ENCODE measurements around the gene TCEA3. TPM values are rescaled to one million over a fixed set of nuclear protein-coding genes. Genes with fewer than 3 reads are reported as not detected.

Gene TCEA3
- total and polyA plus RNA-seq, 8 donors = 70.8 to 143 (median 116) TPM

DNA sequence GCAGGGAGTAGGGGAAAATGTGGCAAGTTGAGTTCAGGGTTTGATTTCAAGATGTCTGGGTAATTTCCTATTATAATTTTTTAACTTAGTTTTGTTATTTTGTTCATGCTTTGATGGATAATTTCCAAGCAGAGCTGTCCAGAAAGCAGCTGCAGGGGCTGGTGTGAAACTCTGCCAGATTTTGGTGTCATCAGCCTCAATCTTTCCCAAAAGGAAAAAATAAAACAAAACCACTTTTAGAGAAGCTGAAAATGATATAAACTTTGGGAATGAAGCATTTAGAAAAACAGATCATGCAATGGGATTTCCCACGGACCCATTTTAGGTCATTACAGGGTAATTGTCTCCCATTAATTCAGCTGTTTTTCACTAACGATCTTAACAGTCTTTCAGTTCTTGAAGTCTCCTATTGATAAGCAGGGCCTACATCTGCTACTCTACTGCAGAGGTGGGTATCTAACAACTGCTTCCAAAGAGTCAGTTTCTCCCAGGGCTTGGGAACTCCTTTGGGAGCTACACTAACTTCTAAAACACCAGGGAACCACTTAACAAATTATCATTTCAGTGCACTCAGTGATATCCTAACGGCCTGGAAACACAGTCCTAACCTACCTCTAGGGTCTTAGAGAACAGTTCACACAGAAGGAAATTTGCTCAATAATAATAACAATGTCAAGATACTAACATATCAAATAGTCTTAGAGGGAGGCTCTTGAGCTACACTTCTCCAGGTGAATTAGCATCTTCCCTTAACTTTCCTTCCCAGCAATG is 67.2 kb downstream of the TCEA3 start:
- Histone ChIP-seq H3K27me3 (no peaks in the 10 kb centered on the region), H3K27ac (no peak overlapping the region), H3K36me3 (peaks cover 0 to 14% (median 5%) of the 10 kb centered on the region in 3 donors), H3K4me1 (no peaks in the 10 kb centered on the region), H3K9me3 (peaks cover 0 to 2% (median 0%) of the 10 kb centered on the region in 4 donors), H3K4me3 (no peak overlapping the region)
- 64 to 66% methylated on average over 3 of the region's 3 CpGs for WGBS, 2 donors
- ATAC-seq (no peak), FAIRE-seq (no peak), DNase-seq (no peak)
- TF ChIP-seq, protein P1, sequence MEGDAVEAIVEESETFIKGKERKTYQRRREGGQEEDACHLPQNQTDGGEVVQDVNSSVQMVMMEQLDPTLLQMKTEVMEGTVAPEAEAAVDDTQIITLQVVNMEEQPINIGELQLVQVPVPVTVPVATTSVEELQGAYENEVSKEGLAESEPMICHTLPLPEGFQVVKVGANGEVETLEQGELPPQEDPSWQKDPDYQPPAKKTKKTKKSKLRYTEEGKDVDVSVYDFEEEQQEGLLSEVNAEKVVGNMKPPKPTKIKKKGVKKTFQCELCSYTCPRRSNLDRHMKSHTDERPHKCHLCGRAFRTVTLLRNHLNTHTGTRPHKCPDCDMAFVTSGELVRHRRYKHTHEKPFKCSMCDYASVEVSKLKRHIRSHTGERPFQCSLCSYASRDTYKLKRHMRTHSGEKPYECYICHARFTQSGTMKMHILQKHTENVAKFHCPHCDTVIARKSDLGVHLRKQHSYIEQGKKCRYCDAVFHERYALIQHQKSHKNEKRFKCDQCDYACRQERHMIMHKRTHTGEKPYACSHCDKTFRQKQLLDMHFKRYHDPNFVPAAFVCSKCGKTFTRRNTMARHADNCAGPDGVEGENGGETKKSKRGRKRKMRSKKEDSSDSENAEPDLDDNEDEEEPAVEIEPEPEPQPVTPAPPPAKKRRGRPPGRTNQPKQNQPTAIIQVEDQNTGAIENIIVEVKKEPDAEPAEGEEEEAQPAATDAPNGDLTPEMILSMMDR (IDR thresholded peaks at IDR 0.05) = no peak
- intact Hi-C loops (cut with DNase I) = no loop called here

DNA sequence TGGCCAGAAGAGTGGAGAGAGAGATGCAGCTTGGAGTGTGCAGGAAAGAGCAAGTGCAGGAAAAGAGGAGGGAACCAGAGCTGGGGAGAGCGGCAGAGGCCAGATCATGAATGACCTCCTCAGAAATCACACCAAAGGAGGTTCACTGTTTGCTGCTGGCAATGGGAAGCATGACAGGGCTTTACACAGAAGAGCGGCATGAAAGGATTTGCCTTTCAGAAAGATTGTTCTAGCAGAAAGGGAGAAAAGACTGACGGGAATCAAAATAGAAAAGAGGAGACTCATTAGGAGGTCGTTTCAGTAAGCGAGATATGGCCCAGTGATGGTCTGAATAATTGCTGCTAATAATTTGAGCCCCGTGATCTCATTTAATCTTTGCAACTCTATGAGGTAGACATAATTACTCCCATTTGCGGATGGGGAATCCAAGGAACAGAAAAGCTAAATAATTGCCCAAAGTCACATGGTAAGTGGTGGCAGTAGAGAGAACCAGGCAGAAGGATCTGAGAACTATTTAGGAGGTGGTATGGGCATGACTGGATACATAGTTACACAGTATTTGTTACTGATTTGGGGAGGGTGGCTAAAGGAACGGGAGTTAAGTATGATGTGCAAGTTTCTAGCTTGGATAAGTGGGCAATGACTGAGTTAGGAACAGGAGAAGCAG is 67.9 kb downstream of the TCEA3 start:
- H3K27me3 ChIP-seq = no peaks in the 10 kb centered on the region
- 86 to 88% methylated on average over 8 of the region's 8 CpGs for WGBS, 2 donors
- no peak overlapping the region for H3K27ac ChIP-seq
- DNase-seq = no peak
- intact Hi-C loops (cut with DNase I) = no loop called here
- no peak overlapping the region for H3K4me3 ChIP-seq
- TF ChIP-seq, protein P1 (IDR thresholded peaks at IDR 0.05) = no peak
- peaks cover 0 to 7% (median 0%) of the 10 kb centered on the region in 3 donors for H3K36me3 ChIP-seq
- no peaks in the 10 kb centered on the region for H3K4me1 ChIP-seq
- no peak for FAIRE-seq
- no peak for ATAC-seq
- peaks cover 0 to 2% (median 0%) of the 10 kb centered on the region in 4 donors for H3K9me3 ChIP-seq

DNA sequence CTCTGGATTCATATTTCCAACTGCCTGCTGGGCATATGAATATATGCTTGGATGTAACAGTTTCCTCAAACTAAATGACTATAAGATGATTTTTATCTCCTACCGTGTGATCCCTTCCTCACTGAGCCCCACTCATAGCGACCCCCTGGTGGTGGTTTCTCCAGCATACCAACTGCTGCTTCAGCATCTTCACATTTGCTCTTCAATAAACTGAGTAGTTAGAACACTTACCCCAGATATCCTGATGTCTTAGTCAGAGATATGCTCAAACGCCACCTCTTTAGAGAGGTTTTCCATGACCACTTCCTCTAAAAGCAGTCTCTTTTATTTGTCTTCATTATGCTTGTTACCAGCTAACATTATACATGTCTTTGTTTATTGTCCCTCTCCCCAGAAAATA is 70.3 kb downstream of the TCEA3 start:
- Histone ChIP-seq H3K4me1 (no peaks in the 10 kb centered on the region), H3K36me3 (no peaks in the 10 kb centered on the region), H3K4me3 (no peak overlapping the region), H3K9me3 (no peaks in the 10 kb centered on the region), H3K27ac (no peak overlapping the region), H3K27me3 (no peaks in the 10 kb centered on the region)
- FAIRE-seq (no peak), DNase-seq (no peak), ATAC-seq (no peak)
- intact Hi-C loops (cut with DNase I) = no loop called here
- TF ChIP-seq, protein P1 (IDR thresholded peaks at IDR 0.05) = no peak
- WGBS, 2 donors = 63 to 71% methylated on average over 3 of the region's 3 CpGs

DNA sequence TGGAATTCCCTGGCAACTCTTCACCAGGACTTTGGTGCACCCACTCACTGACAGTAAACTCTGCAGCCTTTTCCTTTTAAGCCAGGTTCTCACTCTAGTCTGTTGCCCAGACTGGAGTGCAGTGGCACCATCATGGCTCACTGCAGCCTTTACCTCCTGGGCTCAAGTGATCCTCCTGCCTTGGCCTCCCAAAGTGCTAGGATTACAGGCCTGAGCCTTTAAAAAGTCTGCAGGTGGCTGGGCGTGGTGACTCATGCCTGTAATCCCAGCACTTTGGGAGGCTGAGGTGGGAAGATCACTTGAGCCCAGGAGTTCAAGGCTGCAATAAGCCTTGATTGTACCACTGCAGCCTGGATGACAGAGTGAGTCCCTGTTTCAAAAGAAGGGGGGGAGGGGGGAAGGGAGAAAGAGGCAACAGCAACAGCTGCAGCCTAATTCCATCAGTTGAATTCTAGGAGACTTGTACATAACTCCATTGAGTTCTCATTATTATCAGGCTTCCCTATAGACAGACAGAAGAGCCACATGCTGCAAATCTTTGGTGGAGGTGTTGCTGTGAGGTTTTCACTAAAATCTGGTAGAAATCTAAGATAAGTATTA is 72.4 kb downstream of the TCEA3 start:
- no peaks in the 10 kb centered on the region for H3K9me3 ChIP-seq
- no peaks in the 10 kb centered on the region for H3K27me3 ChIP-seq
- no peak overlapping the region for H3K4me3 ChIP-seq
- no peaks in the 10 kb centered on the region for H3K36me3 ChIP-seq
- H3K27ac ChIP-seq = no peak overlapping the region
- no peaks in the 10 kb centered on the region for H3K4me1 ChIP-seq
- TF ChIP-seq, protein P1 (IDR thresholded peaks at IDR 0.05) = no peak
- WGBS, 2 donors = 89 to 94% methylated on average over 1 of the region's 1 CpG
- DNase-seq (peak in 1 of 6 donors; percentile 3), ATAC-seq (no peak), FAIRE-seq (no peak)
- intact Hi-C loops (cut with DNase I) = no loop called here

Data from pancreas (tissue), 10 donors.